Activated CD8-positive, alpha-beta memory T cell treated with anti-CD3 and anti-CD28 coated beads, Interleukin-2, amount 10 ng/mL, durations not matched to agents 7 days and 5 days (primary cell): Measurements from ENCODE around the gene PPM1N. TPM values are rescaled to one million over a fixed set of nuclear protein-coding genes. Genes with fewer than 3 reads are reported as not detected.

Experiments
- ATAC-seq: fragments of 150-1000 bp; cut with Tn5 transposase; one replicate; pipeline ENCODE4 v1.10.0; 2021; ENCODE audit warnings: moderate library complexity
- CTCF ChIA-PET: fragments of 350-600 bp; sonication (Branson Sonifier 250); formaldehyde crosslinking; loops from one replicate; lab custom pipeline; 2021; ENCODE audit warnings: antibody characterized with exemption; lab: Charles Lee
- DNase-seq: peaks from one replicate; pipeline ENCODE4 v3.0.0-alpha.2; 2020
- H3K27ac Mint-ChIP-seq: one replicate; pipeline ENCODE4 v1.8.0; 2021; ENCODE audit warnings: mild to moderate bottlenecking, mixed read lengths
- H3K27me3 Mint-ChIP-seq: one replicate; pipeline ENCODE4 v1.8.0; 2021; ENCODE audit warnings: mixed read lengths
- H3K36me3 Mint-ChIP-seq: one replicate; pipeline ENCODE4 v1.8.0; 2021; ENCODE audit warnings: mild to moderate bottlenecking, mixed read lengths
- H3K4me1 Mint-ChIP-seq: one replicate; pipeline ENCODE4 v1.8.0; 2021; ENCODE audit warnings: mixed read lengths
- H3K4me3 Mint-ChIP-seq: one replicate; pipeline ENCODE4 v1.8.0; 2021; ENCODE audit warnings: mild to moderate bottlenecking, moderate library complexity, mixed read lengths
- H3K9me3 Mint-ChIP-seq: one replicate; pipeline ENCODE4 v1.8.0; 2022; ENCODE audit warnings: low read depth, mixed read lengths
- total RNA-seq, 2 experiments: library from RNA; stranded (reverse); gene quantifications; one replicate each; pipeline ENCODE4 v1.2.3, GENCODE V29; 2021

Gene PPM1N
- total RNA-seq, 2 experiments from 2014 or later = 4.3 to 4.5 TPM

- Mint-ChIP-seq H3K27ac (no peak overlapping the region), H3K9me3 (no peaks in the 10 kb centered on the region), H3K4me1 (peaks cover 16% of the 10 kb centered on the region), H3K36me3 (no peaks in the 10 kb centered on the region), H3K4me3 (no peak overlapping the region), H3K27me3 (no peaks in the 10 kb centered on the region)
- DNase-seq (no peak), ATAC-seq (no peak)
- CTCF ChIA-PET = interaction anchor here (0.6 to 23.2 kb wide), 35 partner anchors 9 to 232 kb away, joined by 3 to 1113 read pairs (median 6); partner anchors contain the start of genes ERCC1, FOSB, OPA3 and PPM1N
Measured at GRCh38 chr19:45484273-45484945, 13.8 kb upstream of the PPM1N start.

GRCh38 chr19:45485305-45486077 lies 12.8 kb upstream of the PPM1N start:
- H3K27me3 Mint-ChIP-seq = no peaks in the 10 kb centered on the region
- H3K9me3 Mint-ChIP-seq = no peaks in the 10 kb centered on the region
- peak; percentile 98 for ATAC-seq
- peaks cover 12% of the 10 kb centered on the region for H3K4me1 Mint-ChIP-seq
- peak; percentile 99 for DNase-seq
- H3K36me3 Mint-ChIP-seq = no peaks in the 10 kb centered on the region
- H3K4me3 Mint-ChIP-seq = peak overlapping the region; percentile 85
- CTCF ChIA-PET = interaction anchor here (0.6 to 23.2 kb wide), 49 partner anchors 6 to 231 kb away, joined by 3 to 1113 read pairs (median 4); partner anchors contain the start of genes ERCC1, FOSB, OPA3 and PPM1N
- H3K27ac Mint-ChIP-seq = peak overlapping the region; percentile 90

GRCh38 chr19:45488708-45489107 lies 9.5 kb upstream of the PPM1N start:
- H3K27ac Mint-ChIP-seq = no peak overlapping the region
- CTCF ChIA-PET = interaction anchor here (0.7 to 23.2 kb wide), 7 partner anchors 9 to 154 kb away, joined by 3 to 1113 read pairs (median 3); partner anchors contain the start of genes ERCC1, PPM1N and RTN2

GRCh38 chr19:45489216-45489855 lies 8.9 kb upstream of the PPM1N start:
- H3K27me3 Mint-ChIP-seq = peaks cover 6% of the 10 kb centered on the region
- DNase-seq = no peak
- CTCF ChIA-PET = interaction anchor here (0.8 to 23.2 kb wide), 6 partner anchors 8 to 74 kb away, joined by 3 to 1113 read pairs (median 26); partner anchors contain the start of genes ERCC1, PPM1N and RTN2
- peaks cover 20% of the 10 kb centered on the region for H3K4me1 Mint-ChIP-seq
- no peak for ATAC-seq
- H3K9me3 Mint-ChIP-seq = no peaks in the 10 kb centered on the region
- no peaks in the 10 kb centered on the region for H3K36me3 Mint-ChIP-seq
- H3K27ac Mint-ChIP-seq = no peak overlapping the region
- no peak overlapping the region for H3K4me3 Mint-ChIP-seq

More at GRCh38 chr19:45488708-45489107, 9.5 kb upstream of the PPM1N start:
- Mint-ChIP-seq H3K36me3 (no peaks in the 10 kb centered on the region), H3K4me1 (peaks cover 19% of the 10 kb centered on the region), H3K9me3 (no peaks in the 10 kb centered on the region), H3K4me3 (no peak overlapping the region), H3K27me3 (peaks cover 3% of the 10 kb centered on the region)
- DNase-seq (no peak), ATAC-seq (no peak)

GRCh38 chr19:45492137-45492626 lies 6.1 kb upstream of the PPM1N start:
- Mint-ChIP-seq H3K4me3 (peak overlapping the region; percentile 24), H3K27me3 (peaks cover 21% of the 10 kb centered on the region), H3K9me3 (no peaks in the 10 kb centered on the region), H3K4me1 (peaks cover 21% of the 10 kb centered on the region), H3K27ac (no peak overlapping the region), H3K36me3 (no peaks in the 10 kb centered on the region)
- ATAC-seq (no peak), DNase-seq (no peak)
- CTCF ChIA-PET = interaction anchor here (1.4 to 23.2 kb wide), 4 partner anchors 13 to 261 kb away, joined by 3 to 1113 read pairs (median 26); partner anchors contain the start of gene ERCC1

GRCh38 chr19:45492627-45493470 lies 5.4 kb upstream of the PPM1N start:
- Mint-ChIP-seq H3K36me3 (no peaks in the 10 kb centered on the region), H3K4me1 (peaks cover 26% of the 10 kb centered on the region), H3K27ac (no peak overlapping the region), H3K27me3 (peaks cover 21% of the 10 kb centered on the region), H3K4me3 (peak overlapping the region; percentile 68), H3K9me3 (no peaks in the 10 kb centered on the region)
- DNase-seq (no peak), ATAC-seq (no peak)
- CTCF ChIA-PET = interaction anchor here (0.6 to 23.2 kb wide), 6 partner anchors 13 to 261 kb away, joined by 3 to 1113 read pairs (median 4); partner anchors contain the start of gene ERCC1

- H3K27me3 Mint-ChIP-seq = peaks cover 22% of the 10 kb centered on the region
- ATAC-seq (no peak), DNase-seq (no peak)
- H3K27ac Mint-ChIP-seq = no peak overlapping the region
- H3K36me3 Mint-ChIP-seq = no peaks in the 10 kb centered on the region
- H3K4me1 Mint-ChIP-seq = peaks cover 36% of the 10 kb centered on the region
- H3K4me3 Mint-ChIP-seq = no peak overlapping the region
- no peaks in the 10 kb centered on the region for H3K9me3 Mint-ChIP-seq
- CTCF ChIA-PET = interaction anchor here (0.6 to 8.0 kb wide), 8 partner anchors 8 to 149 kb away, joined by 3 to 108 read pairs (median 10); no protein-coding TSS in a partner anchor
Measured at GRCh38 chr19:45494261-45494916, 3.9 kb upstream of the PPM1N start.

- CTCF ChIA-PET = interaction anchor here (1.2 to 8.0 kb wide), 8 partner anchors 9 to 182 kb away, joined by 3 to 108 read pairs (median 14); partner anchors contain the start of gene VASP
- Mint-ChIP-seq H3K4me1 (peaks cover 40% of the 10 kb centered on the region), H3K9me3 (no peaks in the 10 kb centered on the region), H3K36me3 (no peaks in the 10 kb centered on the region), H3K27me3 (peaks cover 25% of the 10 kb centered on the region), H3K27ac (no peak overlapping the region), H3K4me3 (peak overlapping the region; percentile 42)
- DNase-seq (no peak), ATAC-seq (no peak)
Measured at GRCh38 chr19:45495178-45495577, 3.1 kb upstream of the PPM1N start.

- Mint-ChIP-seq H3K36me3 (no peaks in the 10 kb centered on the region), H3K4me1 (peaks cover 40% of the 10 kb centered on the region), H3K9me3 (no peaks in the 10 kb centered on the region), H3K27me3 (peaks cover 25% of the 10 kb centered on the region), H3K27ac (no peak overlapping the region), H3K4me3 (peak overlapping the region; percentile 29)
- peak; percentile 25 for ATAC-seq
- DNase-seq = peak; percentile 72
- CTCF ChIA-PET = interaction anchor here (0.6 to 8.0 kb wide), 12 partner anchors 10 to 1771 kb away, joined by 3 to 108 read pairs (median 4); partner anchors contain the start of genes FOSB and VASP
Measured at GRCh38 chr19:45496349-45496953, 1.8 kb upstream of the PPM1N start.

GRCh38 chr19:45497791-45498190 lies 452 bp upstream of the PPM1N start:
- DNase-seq (no peak), ATAC-seq (no peak)
- CTCF ChIA-PET = interaction anchor here (0.6 to 8.0 kb wide), 8 partner anchors 8 to 145 kb away, joined by 3 to 108 read pairs (median 10); no protein-coding TSS in a partner anchor
- Mint-ChIP-seq H3K27ac (no peak overlapping the region), H3K4me1 (peaks cover 42% of the 10 kb centered on the region), H3K27me3 (peaks cover 25% of the 10 kb centered on the region), H3K4me3 (peak overlapping the region; percentile 64), H3K36me3 (no peaks in the 10 kb centered on the region), H3K9me3 (no peaks in the 10 kb centered on the region)
